Keratinocyte (primary cell): ENCODE measurements around the gene PERP. TPM values are rescaled to one million over a fixed set of nuclear protein-coding genes. Genes with fewer than 3 reads are reported as not detected.

Source experiments
- DNase-seq: peaks from one replicate; pipeline ENCODE4 v3.0.0-alpha.2; 2011; ENCODE audit warnings: low read depth, missing footprints, low spot score
- FAIRE-seq: peaks from 2 replicates; lab custom pipeline; 2011; peaks lifted over from hg19 to GRCh38; lab: Jason Lieb, UNC
- H2AFZ ChIP-seq: 2 replicates; pipeline ENCODE4 v1.6.0; 2012; ENCODE audit warnings: low read length, control low read depth, inconsistent platforms; ENCODE audit not compliant: control insufficient read depth
- H3K27ac ChIP-seq: 2 replicates; pipeline ENCODE4 v1.5.1; 2011; ENCODE audit warnings: low read length; ENCODE audit not compliant: control insufficient read depth, insufficient read depth
- H3K27me3 ChIP-seq: 3 replicates; pipeline ENCODE4 v1.6.0; 2011; ENCODE audit warnings: low read length; ENCODE audit not compliant: control insufficient read depth, insufficient read depth; ENCODE audit errors: extremely low read depth
- H3K36me3 ChIP-seq, 2 experiments: 2 replicates in 1 of 2; 3 replicates in 1 of 2; pipeline ENCODE4 v1.5.1; 2011; ENCODE audit warnings: low read length in 2 of 2, mild to moderate bottlenecking in 1 of 2; ENCODE audit not compliant: control insufficient read depth in 2 of 2, insufficient read depth in 2 of 2; ENCODE audit errors: extremely low read depth in 1 of 2
- H3K4me1 ChIP-seq: 3 replicates; pipeline ENCODE4 v1.5.1; 2011; ENCODE audit warnings: low read length; ENCODE audit not compliant: control insufficient read depth, insufficient read depth; ENCODE audit errors: extremely low read depth
- H3K4me2 ChIP-seq: 3 replicates; pipeline ENCODE4 v1.6.0; 2011; ENCODE audit warnings: low read depth, low read length; ENCODE audit not compliant: control insufficient read depth, insufficient read depth; ENCODE audit errors: extremely low read depth
- H3K4me3 ChIP-seq, 3 experiments: fragments of 200-600 bp in 1 of 3; sonication (generic) in 1 of 3; 2 replicates in 2 of 3; 3 replicates in 1 of 3; pipeline ENCODE4 v1.5.1; 2011 to 2016; ENCODE audit warnings: low read length in 3 of 3, mild to moderate bottlenecking in 3 of 3, control low read depth in 2 of 3, inconsistent platforms in 1 of 3, low read depth in 1 of 3, mixed read lengths in 1 of 3, mixed run types in 1 of 3, moderate library complexity in 1 of 3; ENCODE audit not compliant: control insufficient read depth in 2 of 3, insufficient read depth in 2 of 3; ENCODE audit errors: extremely low read depth in 1 of 3
- H3K79me2 ChIP-seq: 2 replicates; pipeline ENCODE4 v1.6.0; 2012; ENCODE audit warnings: low read length; ENCODE audit not compliant: control insufficient read depth, insufficient read depth
- H3K9ac ChIP-seq: 3 replicates; pipeline ENCODE4 v1.6.0; 2011; ENCODE audit warnings: low read length; ENCODE audit not compliant: control insufficient read depth, insufficient read depth; ENCODE audit errors: extremely low read depth
- H3K9me1 ChIP-seq: 3 replicates; pipeline ENCODE4 v1.6.0; 2011; ENCODE audit warnings: low read length; ENCODE audit not compliant: control insufficient read depth, insufficient read depth; ENCODE audit errors: extremely low read depth
- H3K9me3 ChIP-seq: 2 replicates; pipeline ENCODE4 v1.5.1; 2012; ENCODE audit warnings: low read depth, low read length; ENCODE audit not compliant: control insufficient read depth
- H4K20me1 ChIP-seq: 3 replicates; pipeline ENCODE4 v1.6.0; 2011; ENCODE audit warnings: low read length; ENCODE audit not compliant: control insufficient read depth, insufficient read depth; ENCODE audit errors: extremely low read depth
- EZH2 ChIP-seq: IDR thresholded peaks from one replicate; pipeline ENCODE4 v1.6.1; 2012; ENCODE audit warnings: inconsistent platforms, mild to moderate bottlenecking, low read length, moderate library complexity
- dilution Hi-C: fragments of 300-500 bp; cut with MboI; formaldehyde crosslinking; loops from one replicate; pipeline ENCODE4 v1.7.0; 2020; ENCODE audit warnings: low sequenced_read_pairs; ENCODE audit not compliant: extremely low pct_ligation_motif_present
- polyA plus RNA-seq, 5 experiments: library from polyadenylated mRNA; depleted of rRNA in 3 of 5; stranded (reverse) in 3 of 5; stranded (forward) in 1 of 5; unstranded in 1 of 5; fragments of >200 nt; gene quantifications; 1 replicate in 1 of 5; 2 replicates in 3 of 5; 3 replicates in 1 of 5; pipeline versions ENCODE4 v1.2.1 to v1.2.3, GENCODE V29; 2011 to 2012; ENCODE audit warnings: missing spikeins in 2 of 5, low read depth in 1 of 5, low replicate concordance in 1 of 5
- TF ChIP-seq, protein P1 (sequence below), 3 experiments: IDR thresholded peaks in 1 of 3; conservative IDR thresholded peaks in 1 of 3; optimal IDR thresholded peaks in 1 of 3; 2 replicates in 2 of 3; 3 replicates in 1 of 3; pipeline versions ENCODE3 to v1.5.1; 2011; ENCODE audit warnings: low read length in 3 of 3, mild to moderate bottlenecking in 3 of 3, moderate library complexity in 2 of 3, control low read depth in 1 of 3, inconsistent platforms in 1 of 3; ENCODE audit not compliant: insufficient read depth in 2 of 3; ENCODE audit errors: extremely low read depth in 1 of 3

The PERP gene
- polyA plus RNA-seq, 1 donor (not counting 4 experiments of a cell fraction or from before 2014, with no cell fraction given): 525 TPM

DNA sequence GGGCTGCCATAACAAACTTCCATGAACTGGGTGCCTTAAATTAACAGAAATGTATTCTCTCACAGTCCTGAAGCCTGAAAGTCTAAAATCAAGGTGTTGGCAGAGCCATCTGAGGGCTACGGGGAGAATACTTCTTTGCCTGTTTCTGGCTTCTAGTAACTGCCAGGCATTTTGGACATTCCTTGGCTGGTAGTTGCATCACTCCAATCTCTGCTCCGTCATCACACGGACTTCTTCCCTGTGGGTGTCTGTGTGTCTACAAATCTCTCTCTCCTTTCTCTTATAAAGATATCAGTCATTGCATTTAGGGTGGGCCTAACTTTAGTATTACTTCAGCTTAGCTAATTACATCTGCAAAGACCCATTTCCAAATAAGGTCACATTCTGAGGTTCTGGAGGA, 20.9 kb upstream of the PERP start:
- no peaks in the 10 kb centered on the region for H4K20me1 ChIP-seq
- no peak for TF ChIP-seq EZH2
- TF ChIP-seq, protein P1, sequence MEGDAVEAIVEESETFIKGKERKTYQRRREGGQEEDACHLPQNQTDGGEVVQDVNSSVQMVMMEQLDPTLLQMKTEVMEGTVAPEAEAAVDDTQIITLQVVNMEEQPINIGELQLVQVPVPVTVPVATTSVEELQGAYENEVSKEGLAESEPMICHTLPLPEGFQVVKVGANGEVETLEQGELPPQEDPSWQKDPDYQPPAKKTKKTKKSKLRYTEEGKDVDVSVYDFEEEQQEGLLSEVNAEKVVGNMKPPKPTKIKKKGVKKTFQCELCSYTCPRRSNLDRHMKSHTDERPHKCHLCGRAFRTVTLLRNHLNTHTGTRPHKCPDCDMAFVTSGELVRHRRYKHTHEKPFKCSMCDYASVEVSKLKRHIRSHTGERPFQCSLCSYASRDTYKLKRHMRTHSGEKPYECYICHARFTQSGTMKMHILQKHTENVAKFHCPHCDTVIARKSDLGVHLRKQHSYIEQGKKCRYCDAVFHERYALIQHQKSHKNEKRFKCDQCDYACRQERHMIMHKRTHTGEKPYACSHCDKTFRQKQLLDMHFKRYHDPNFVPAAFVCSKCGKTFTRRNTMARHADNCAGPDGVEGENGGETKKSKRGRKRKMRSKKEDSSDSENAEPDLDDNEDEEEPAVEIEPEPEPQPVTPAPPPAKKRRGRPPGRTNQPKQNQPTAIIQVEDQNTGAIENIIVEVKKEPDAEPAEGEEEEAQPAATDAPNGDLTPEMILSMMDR (optimal IDR thresholded peaks at IDR 0.05 in 1 of 3, IDR thresholded peaks at IDR 0.05 in 1 of 3, conservative IDR thresholded peaks at IDR 0.05 in 1 of 3; ENCODE audit: extremely low read depth in 1 of 3, insufficient read depth in 2 of 3, low read length in 3 of 3): no peak
- no peak for DNase-seq
- H3K4me2 ChIP-seq: no peak overlapping the region
- H3K4me1 ChIP-seq: no peaks in the 10 kb centered on the region
- no peak overlapping the region for H3K9ac ChIP-seq
- FAIRE-seq: no peak
- H3K36me3 ChIP-seq: no peaks in the 10 kb centered on the region
- no peaks in the 10 kb centered on the region for H3K27me3 ChIP-seq
- dilution Hi-C loops: no loop called here
- H3K27ac ChIP-seq: no peak overlapping the region
- H2AFZ ChIP-seq: no peak overlapping the region
- no peak overlapping the region for H3K4me3 ChIP-seq
- no peaks in the 10 kb centered on the region for H3K9me1 ChIP-seq
- no peaks in the 10 kb centered on the region for H3K79me2 ChIP-seq
- no peaks in the 10 kb centered on the region for H3K9me3 ChIP-seq

DNA sequence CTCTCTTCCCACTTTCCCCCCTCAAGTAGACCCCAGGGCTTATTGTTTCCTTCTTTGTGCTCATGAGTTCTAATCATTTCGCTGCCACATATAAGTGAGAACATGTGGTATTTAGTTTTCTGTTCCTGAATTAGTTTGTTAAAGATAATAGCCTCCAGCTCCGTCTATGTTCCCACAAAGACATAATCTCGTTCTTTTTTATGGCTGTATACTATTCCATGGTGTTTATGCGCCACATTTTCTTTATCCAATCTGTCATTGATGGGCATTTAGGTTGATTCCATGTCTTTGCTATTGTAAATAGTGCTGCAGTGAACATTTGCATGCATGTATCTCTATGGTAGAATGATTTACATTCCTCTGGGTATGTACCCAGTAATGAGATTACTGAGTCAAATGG, 16.9 kb upstream of the PERP start:
- Histone ChIP-seq H3K36me3 (no peaks in the 10 kb centered on the region), H3K4me3 (no peak overlapping the region), H2AFZ (no peak overlapping the region), H3K27ac (no peak overlapping the region), H4K20me1 (no peaks in the 10 kb centered on the region), H3K79me2 (no peaks in the 10 kb centered on the region), H3K9me3 (no peaks in the 10 kb centered on the region), H3K9ac (no peak overlapping the region), H3K27me3 (no peaks in the 10 kb centered on the region), H3K4me1 (no peaks in the 10 kb centered on the region), H3K4me2 (no peak overlapping the region), H3K9me1 (no peaks in the 10 kb centered on the region)
- no peak for TF ChIP-seq EZH2
- TF ChIP-seq, protein P1 (optimal IDR thresholded peaks at IDR 0.05 in 1 of 3, IDR thresholded peaks at IDR 0.05 in 1 of 3, conservative IDR thresholded peaks at IDR 0.05 in 1 of 3; ENCODE audit: extremely low read depth in 1 of 3, insufficient read depth in 2 of 3, low read length in 3 of 3): no peak
- dilution Hi-C loops: no loop called here
- no peak for DNase-seq
- no peak for FAIRE-seq
